Type B pancreatic cell (in vitro differentiated cells): ENCODE data around the gene HSD3B7. TPM values are rescaled to one million over a fixed set of nuclear protein-coding genes. Genes with fewer than 3 reads are reported as not detected.

ENCODE experiments used
- DNase-seq: peaks from one replicate; pipeline ENCODE4 v3.0.0; 2021; ENCODE audit warnings: mixed read lengths; ENCODE audit not compliant: unreplicated experiment; ENCODE audit errors: extremely low spot score
- H3K27ac Mint-ChIP-seq: 2 replicates; pipeline ENCODE4 v1.8.0; 2021; ENCODE audit warnings: mild to moderate bottlenecking, mixed read lengths
- H3K27me3 Mint-ChIP-seq: 2 replicates; pipeline ENCODE4 v1.8.0; 2021; ENCODE audit warnings: mixed read lengths
- H3K36me3 Mint-ChIP-seq: 2 replicates; pipeline ENCODE4 v1.8.0; 2021; ENCODE audit warnings: mixed read lengths
- H3K4me1 Mint-ChIP-seq: one replicate; pipeline ENCODE4 v1.8.0; 2021; ENCODE audit warnings: mixed read lengths; ENCODE audit not compliant: unreplicated experiment
- H3K4me3 Mint-ChIP-seq: 2 replicates; pipeline ENCODE4 v1.8.0; 2021; ENCODE audit warnings: mild to moderate bottlenecking, mixed read lengths
- H3K9me3 Mint-ChIP-seq: 2 replicates; pipeline ENCODE4 v1.8.0; 2021; ENCODE audit warnings: mixed read lengths
- total RNA-seq: library from RNA; stranded (reverse); gene quantifications from 2 replicates; pipeline ENCODE4 v1.2.1, GENCODE V29; 2021; ENCODE audit warnings: low replicate concordance
- TF ChIP-seq, protein P1 (sequence below): fragments of 200-600 bp; sonication (generic); conservative IDR thresholded peaks from 2 replicates; pipeline ENCODE4 v1.5.0; 2021; ENCODE audit warnings: antibody characterized with exemption, mild to moderate bottlenecking

HSD3B7 gene
- total RNA-seq, 1 donor from 2014 or later = 5.8 TPM

DNA sequence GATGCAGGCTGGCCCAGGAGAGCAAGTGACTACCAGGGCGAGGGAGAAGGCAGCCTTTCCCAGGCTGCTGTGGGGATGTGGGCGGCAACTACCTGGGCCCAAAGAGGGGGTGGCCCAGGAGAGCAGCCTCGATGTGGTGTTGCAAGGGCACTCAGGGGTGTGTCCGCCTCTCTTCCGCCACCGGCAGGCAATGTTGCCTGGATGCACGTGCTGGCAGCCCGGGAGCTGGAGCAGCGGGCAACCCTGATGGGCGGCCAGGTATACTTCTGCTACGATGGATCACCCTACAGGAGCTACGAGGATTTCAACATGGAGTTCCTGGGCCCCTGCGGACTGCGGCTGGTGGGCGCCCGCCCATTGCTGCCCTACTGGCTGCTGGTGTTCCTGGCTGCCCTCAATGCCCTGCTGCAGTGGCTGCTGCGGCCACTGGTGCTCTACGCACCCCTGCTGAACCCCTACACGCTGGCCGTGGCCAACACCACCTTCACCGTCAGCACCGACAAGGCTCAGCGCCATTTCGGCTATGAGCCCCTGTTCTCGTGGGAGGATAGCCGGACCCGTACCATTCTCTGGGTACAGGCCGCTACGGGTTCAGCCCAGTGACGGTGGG is 2.7 kb downstream of the HSD3B7 start:
- TF ChIP-seq, protein P1, sequence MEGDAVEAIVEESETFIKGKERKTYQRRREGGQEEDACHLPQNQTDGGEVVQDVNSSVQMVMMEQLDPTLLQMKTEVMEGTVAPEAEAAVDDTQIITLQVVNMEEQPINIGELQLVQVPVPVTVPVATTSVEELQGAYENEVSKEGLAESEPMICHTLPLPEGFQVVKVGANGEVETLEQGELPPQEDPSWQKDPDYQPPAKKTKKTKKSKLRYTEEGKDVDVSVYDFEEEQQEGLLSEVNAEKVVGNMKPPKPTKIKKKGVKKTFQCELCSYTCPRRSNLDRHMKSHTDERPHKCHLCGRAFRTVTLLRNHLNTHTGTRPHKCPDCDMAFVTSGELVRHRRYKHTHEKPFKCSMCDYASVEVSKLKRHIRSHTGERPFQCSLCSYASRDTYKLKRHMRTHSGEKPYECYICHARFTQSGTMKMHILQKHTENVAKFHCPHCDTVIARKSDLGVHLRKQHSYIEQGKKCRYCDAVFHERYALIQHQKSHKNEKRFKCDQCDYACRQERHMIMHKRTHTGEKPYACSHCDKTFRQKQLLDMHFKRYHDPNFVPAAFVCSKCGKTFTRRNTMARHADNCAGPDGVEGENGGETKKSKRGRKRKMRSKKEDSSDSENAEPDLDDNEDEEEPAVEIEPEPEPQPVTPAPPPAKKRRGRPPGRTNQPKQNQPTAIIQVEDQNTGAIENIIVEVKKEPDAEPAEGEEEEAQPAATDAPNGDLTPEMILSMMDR = no peak
- DNase-seq = no peak
- H3K4me1 Mint-ChIP-seq = no peaks in the 10 kb centered on the region
- no peak overlapping the region for H3K27ac Mint-ChIP-seq
- no peaks in the 10 kb centered on the region for H3K9me3 Mint-ChIP-seq
- no peaks in the 10 kb centered on the region for H3K27me3 Mint-ChIP-seq
- no peaks in the 10 kb centered on the region for H3K36me3 Mint-ChIP-seq
- H3K4me3 Mint-ChIP-seq = no peak overlapping the region

GRCh38 chr16:30989469-30990047 is 4.6 kb downstream of the HSD3B7 start:
- Mint-ChIP-seq H3K27me3 (peaks cover 2% of the 10 kb centered on the region), H3K27ac (no peak overlapping the region)

GRCh38 chr16:30990105-30990504 is 5.1 kb downstream of the HSD3B7 start:
- no peaks in the 10 kb centered on the region for H3K4me1 Mint-ChIP-seq
- H3K4me3 Mint-ChIP-seq = no peak overlapping the region
- no peak overlapping the region for H3K27ac Mint-ChIP-seq
- peaks cover 5% of the 10 kb centered on the region for H3K27me3 Mint-ChIP-seq
- DNase-seq = no peak
- TF ChIP-seq, protein P1 = no peak
- H3K36me3 Mint-ChIP-seq = no peaks in the 10 kb centered on the region
- H3K9me3 Mint-ChIP-seq = no peaks in the 10 kb centered on the region

More at GRCh38 chr16:30989469-30990047, 4.6 kb downstream of the HSD3B7 start:
- DNase-seq = no peak
- H3K4me3 Mint-ChIP-seq = no peak overlapping the region
- TF ChIP-seq, protein P1 = no peak
- H3K4me1 Mint-ChIP-seq = no peaks in the 10 kb centered on the region
- H3K9me3 Mint-ChIP-seq = no peaks in the 10 kb centered on the region
- no peaks in the 10 kb centered on the region for H3K36me3 Mint-ChIP-seq

DNA sequence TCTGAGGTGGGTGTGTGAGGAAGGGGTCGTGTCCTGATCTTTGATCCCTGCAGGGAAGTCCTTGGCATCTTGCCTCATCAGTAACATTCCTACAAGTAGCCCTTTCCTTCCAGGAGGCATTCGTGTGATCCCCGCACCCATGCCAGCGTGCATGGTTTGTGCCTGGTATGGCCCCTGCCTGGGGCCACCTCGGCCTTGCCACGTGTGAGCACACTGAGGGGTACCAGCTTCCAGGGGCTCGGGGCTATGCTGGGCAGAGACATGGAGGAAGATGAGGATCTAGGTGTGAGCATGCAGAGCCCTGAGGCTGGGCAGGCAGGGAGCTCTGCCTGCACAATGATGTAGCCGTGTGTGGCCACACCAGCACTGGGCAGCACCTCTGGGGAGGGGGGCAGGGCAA is 6.0 kb downstream of the HSD3B7 start:
- Mint-ChIP-seq H3K27me3 (peaks cover 7% of the 10 kb centered on the region), H3K9me3 (no peaks in the 10 kb centered on the region), H3K4me3 (no peak overlapping the region), H3K36me3 (no peaks in the 10 kb centered on the region), H3K27ac (no peak overlapping the region), H3K4me1 (no peaks in the 10 kb centered on the region)
- TF ChIP-seq, protein P1 = no peak
- DNase-seq = no peak

DNA sequence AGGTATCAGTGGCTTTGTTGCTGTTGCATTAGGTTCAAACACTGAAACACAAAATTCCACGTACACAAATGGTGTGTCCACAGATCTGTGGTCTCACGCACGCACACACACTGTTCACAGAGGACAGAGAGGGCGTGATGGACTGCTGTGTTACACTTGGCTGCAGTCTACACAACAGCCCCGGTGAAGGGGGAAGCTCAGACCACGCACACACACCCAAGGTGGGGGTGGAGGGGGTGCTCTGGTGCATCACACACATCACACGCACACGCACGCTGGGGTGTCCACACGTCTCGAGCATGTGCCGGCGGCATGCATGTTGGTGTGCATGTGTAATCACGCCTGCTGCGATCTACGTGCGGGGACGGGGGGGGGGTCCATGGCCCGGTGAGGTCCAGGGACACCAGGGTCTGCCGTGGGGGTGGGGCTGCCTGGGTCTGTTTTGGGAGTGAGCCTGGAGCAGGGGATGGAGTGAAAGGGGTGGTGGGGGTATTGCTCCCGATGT is 7.3 kb downstream of the HSD3B7 start:
- TF ChIP-seq, protein P1 = no peak
- peaks cover 11% of the 10 kb centered on the region for H3K27me3 Mint-ChIP-seq
- no peak overlapping the region for H3K4me3 Mint-ChIP-seq
- H3K36me3 Mint-ChIP-seq = peaks cover 4% of the 10 kb centered on the region
- no peaks in the 10 kb centered on the region for H3K4me1 Mint-ChIP-seq
- H3K27ac Mint-ChIP-seq = no peak overlapping the region
- no peaks in the 10 kb centered on the region for H3K9me3 Mint-ChIP-seq
- DNase-seq = no peak
